A673 (cell line): Measurements from ENCODE around the gene ITPR2.

Experiments
- CTCF ChIP-seq: fragments of 300-800, 200-600 bp; sonication (generic); conservative IDR thresholded peaks from 2 replicates; pipeline ENCODE4 v1.5.1; 2017; ENCODE audit warnings: low read depth, mild to moderate bottlenecking, antibody characterized with exemption, low read length, moderate library complexity, mixed read lengths
- EZH2 ChIP-seq: fragments of 200-600 bp; sonication (generic); IDR thresholded peaks from 2 replicates; pipeline ENCODE4 v1.6.1; 2017; ENCODE audit warnings: borderline replicate concordance, low read depth, mild to moderate bottlenecking, mixed read lengths, antibody characterized with exemption, low read length; ENCODE audit not compliant: poor library complexity, severe bottlenecking

GRCh38 chr12:26323673-26324072 lies 509.3 kb downstream of the ITPR2 start:
- TF ChIP-seq CTCF: no peak
- TF ChIP-seq EZH2: no peak
